Neural progenitor cell (in vitro differentiated cells): Measurements from ENCODE around the gene SLC5A2.

ENCODE experiments used
- CTCF ChIP-seq: fragments of 200-600 bp; sonication (generic); IDR thresholded peaks from 2 replicates; pipeline ENCODE4 v1.5.1; 2017; ENCODE audit warnings: antibody characterized with exemption, mild to moderate bottlenecking
- EZH2 ChIP-seq: fragments of 200-600 bp; sonication (generic); IDR thresholded peaks from 2 replicates; pipeline ENCODE4 v1.6.1; 2017; ENCODE audit warnings: antibody characterized with exemption, mild to moderate bottlenecking, moderate library complexity

DNA sequence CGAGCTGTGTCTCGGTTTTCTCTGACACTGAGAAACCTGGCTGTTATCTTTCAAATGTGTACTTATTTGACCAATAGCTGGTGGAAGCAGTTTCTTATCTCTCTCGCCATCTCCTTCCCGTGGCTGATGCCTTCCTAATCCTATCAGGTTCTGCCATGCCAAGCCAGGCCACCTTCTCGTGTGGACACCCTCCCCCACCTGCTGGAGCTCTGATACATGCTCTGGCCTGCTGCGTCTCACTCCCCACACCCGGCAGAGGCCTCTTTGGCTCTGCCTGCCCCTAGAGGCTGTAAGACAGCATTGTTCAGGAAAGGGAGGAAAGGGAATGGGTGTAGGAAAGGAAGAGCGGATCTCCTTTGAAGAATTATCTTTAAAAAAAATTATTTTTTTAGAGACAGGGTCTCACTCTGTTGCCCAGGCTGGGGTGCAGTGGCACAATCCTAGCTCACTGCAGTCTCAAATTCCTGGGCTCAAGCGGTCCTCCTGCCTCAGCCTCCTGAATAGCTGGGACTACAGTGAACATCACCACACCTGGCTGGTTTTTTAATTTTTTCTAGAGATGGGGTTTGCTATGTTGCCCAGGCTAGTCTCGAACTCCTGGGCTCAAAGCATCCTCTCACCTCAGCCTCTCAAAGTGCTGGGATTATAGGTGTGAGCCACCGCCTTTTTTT lies 31.1 kb upstream of the SLC5A2 start:
- TF ChIP-seq CTCF (peak; percentile 65), EZH2 (no peak)
